MM.1S (cell line): ENCODE results near the gene WASF2.

ENCODE experiments used
- DNase-seq: peaks from one replicate; pipeline ENCODE4 v3.0.0-alpha.2; 2015
- H2AFZ ChIP-seq: fragments of 300-600 bp; sonication (generic); 2 replicates; pipeline ENCODE4 v1.6.0; 2016; ENCODE audit warnings: antibody characterized with exemption, low read length
- H3F3A ChIP-seq: fragments of 300-600 bp; sonication (generic); 2 replicates; pipeline ENCODE4 v1.6.1; 2016; ENCODE audit warnings: mild to moderate bottlenecking, antibody characterized with exemption, low read length, moderate library complexity, mixed read lengths; ENCODE audit not compliant: insufficient read depth
- H3K27ac ChIP-seq: fragments of 300-600 bp; sonication (generic); 2 replicates; pipeline ENCODE4 v1.5.1; 2016; ENCODE audit warnings: mild to moderate bottlenecking, low read length
- H3K27me3 ChIP-seq: fragments of 300-600 bp; sonication (generic); replicated peaks from 2 replicates; pipeline ENCODE4 v1.6.0; 2016; ENCODE audit warnings: low read length; ENCODE audit not compliant: insufficient read depth
- H3K36me3 ChIP-seq: fragments of 300-600 bp; sonication (generic); replicated peaks from 2 replicates; pipeline ENCODE4 v1.6.1; 2016; ENCODE audit warnings: mild to moderate bottlenecking, low read length, mixed read lengths; ENCODE audit not compliant: insufficient read depth
- H3K4me1 ChIP-seq: fragments of 300-600 bp; sonication (generic); 2 replicates; pipeline ENCODE4 v1.6.1; 2016; ENCODE audit warnings: low read length, mixed read lengths
- H3K4me2 ChIP-seq: fragments of 300-600 bp; sonication (generic); 2 replicates; pipeline ENCODE4 v1.6.0; 2016; ENCODE audit warnings: low read depth, low read length
- H3K4me3 ChIP-seq: fragments of 300-600 bp; sonication (generic); 2 replicates; pipeline ENCODE4 v1.5.1; 2016; ENCODE audit warnings: low read length, mixed read lengths
- H3K79me2 ChIP-seq: fragments of 300-600 bp; sonication (generic); 2 replicates; pipeline ENCODE4 v1.6.1; 2016; ENCODE audit warnings: mixed run types, low read length, mixed read lengths
- H3K9ac ChIP-seq: fragments of 300-600 bp; sonication (generic); 2 replicates; pipeline ENCODE4 v1.6.1; 2016; ENCODE audit warnings: low read length, mixed read lengths
- H3K9me2 ChIP-seq: fragments of 300-600 bp; sonication (generic); replicated peaks from 2 replicates; pipeline ENCODE4 v1.6.1; 2016; ENCODE audit warnings: mild to moderate bottlenecking, low read length, mixed read lengths; ENCODE audit not compliant: insufficient read depth
- H3K9me3 ChIP-seq: fragments of 300-600 bp; sonication (generic); replicated peaks from 2 replicates; pipeline ENCODE4 v1.6.1; 2016; ENCODE audit warnings: mild to moderate bottlenecking, low read length, mixed read lengths; ENCODE audit not compliant: insufficient read depth
- H4K20me1 ChIP-seq: fragments of 300-600 bp; sonication (generic); 2 replicates; pipeline ENCODE4 v1.6.1; 2016; ENCODE audit warnings: mild to moderate bottlenecking, low read length, moderate library complexity, mixed read lengths; ENCODE audit not compliant: insufficient read depth
- EZH2 ChIP-seq: fragments of 300-600 bp; sonication (generic); optimal IDR thresholded peaks from 2 replicates; pipeline ENCODE3; 2017; ENCODE audit warnings: low read depth, mild to moderate bottlenecking, antibody characterized with exemption, low read length, mixed read lengths
- EZH2phosphoT487 ChIP-seq: fragments of 300-600 bp; sonication (generic); IDR thresholded peaks from 2 replicates; pipeline ENCODE4 v1.6.1; 2018; ENCODE audit warnings: antibody characterized with exemption, low read length
- TF ChIP-seq, protein P1 (sequence below): fragments of 300-600 bp; sonication (generic); IDR thresholded peaks from 2 replicates; pipeline ENCODE4 v1.5.1; 2016; ENCODE audit warnings: antibody characterized with exemption, low read length, mixed read lengths

The WASF2 gene

DNA sequence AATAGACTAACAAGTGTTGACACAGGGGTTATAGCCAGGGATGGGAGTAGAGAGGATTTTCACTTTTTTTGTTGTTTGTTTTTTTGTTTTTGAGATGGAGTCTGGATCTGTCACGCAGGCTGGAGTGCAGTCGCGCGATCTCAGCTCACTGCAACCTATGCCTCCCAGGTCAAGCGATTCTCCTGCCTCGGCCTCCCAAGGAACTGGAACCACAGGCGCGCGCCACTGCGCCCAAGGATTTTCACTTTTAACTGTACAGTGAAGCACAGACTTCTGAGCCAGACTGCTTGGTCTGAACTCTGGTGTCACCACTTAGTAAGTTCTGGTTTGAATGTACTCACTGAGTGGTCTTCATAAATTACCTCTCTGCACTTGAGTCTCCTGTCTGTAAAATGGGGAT is 40.2 kb upstream of the WASF2 start:
- no peaks in the 10 kb centered on the region for H3K79me2 ChIP-seq

DNA sequence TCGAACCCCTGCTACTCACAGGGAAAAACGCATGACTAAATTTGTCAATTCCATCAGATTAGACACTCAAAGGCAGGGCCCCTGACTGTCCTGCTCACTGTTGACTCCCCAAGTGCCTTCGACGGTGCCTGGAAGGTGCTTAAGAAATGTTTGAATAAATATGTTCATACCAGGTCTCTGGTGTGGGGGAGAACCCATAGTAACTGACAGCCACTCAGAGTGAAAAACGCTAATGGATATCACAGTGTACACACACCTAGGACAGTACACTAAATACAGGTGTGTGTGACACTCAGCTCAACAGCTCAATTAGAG is 39.7 kb upstream of the WASF2 start:
- Histone ChIP-seq H3K9ac (no peak overlapping the region), H3K79me2 (no peaks in the 10 kb centered on the region)

More for the DNA sequence above, 40.2 kb upstream of the WASF2 start:
- TF ChIP-seq EZH2phosphoT487 (no peak), EZH2 (no peak)
- TF ChIP-seq, protein P1, sequence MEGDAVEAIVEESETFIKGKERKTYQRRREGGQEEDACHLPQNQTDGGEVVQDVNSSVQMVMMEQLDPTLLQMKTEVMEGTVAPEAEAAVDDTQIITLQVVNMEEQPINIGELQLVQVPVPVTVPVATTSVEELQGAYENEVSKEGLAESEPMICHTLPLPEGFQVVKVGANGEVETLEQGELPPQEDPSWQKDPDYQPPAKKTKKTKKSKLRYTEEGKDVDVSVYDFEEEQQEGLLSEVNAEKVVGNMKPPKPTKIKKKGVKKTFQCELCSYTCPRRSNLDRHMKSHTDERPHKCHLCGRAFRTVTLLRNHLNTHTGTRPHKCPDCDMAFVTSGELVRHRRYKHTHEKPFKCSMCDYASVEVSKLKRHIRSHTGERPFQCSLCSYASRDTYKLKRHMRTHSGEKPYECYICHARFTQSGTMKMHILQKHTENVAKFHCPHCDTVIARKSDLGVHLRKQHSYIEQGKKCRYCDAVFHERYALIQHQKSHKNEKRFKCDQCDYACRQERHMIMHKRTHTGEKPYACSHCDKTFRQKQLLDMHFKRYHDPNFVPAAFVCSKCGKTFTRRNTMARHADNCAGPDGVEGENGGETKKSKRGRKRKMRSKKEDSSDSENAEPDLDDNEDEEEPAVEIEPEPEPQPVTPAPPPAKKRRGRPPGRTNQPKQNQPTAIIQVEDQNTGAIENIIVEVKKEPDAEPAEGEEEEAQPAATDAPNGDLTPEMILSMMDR: no peak
- H3K27ac ChIP-seq: no peak overlapping the region
- no peak overlapping the region for H3K9ac ChIP-seq
- no peaks in the 10 kb centered on the region for H4K20me1 ChIP-seq
- no peak overlapping the region for H3K4me2 ChIP-seq
- H3K4me1 ChIP-seq: peaks cover 8% of the 10 kb centered on the region
- H3F3A ChIP-seq: no peaks in the 10 kb centered on the region
- no peaks in the 10 kb centered on the region for H3K9me3 ChIP-seq
- no peaks in the 10 kb centered on the region for H3K9me2 ChIP-seq
- H3K27me3 ChIP-seq: no peaks in the 10 kb centered on the region; the same call in 1 of the 2 replicates
- no peak overlapping the region for H3K4me3 ChIP-seq
- no peaks in the 10 kb centered on the region for H3K36me3 ChIP-seq
- no peak overlapping the region for H2AFZ ChIP-seq
- DNase-seq: no peak

DNA sequence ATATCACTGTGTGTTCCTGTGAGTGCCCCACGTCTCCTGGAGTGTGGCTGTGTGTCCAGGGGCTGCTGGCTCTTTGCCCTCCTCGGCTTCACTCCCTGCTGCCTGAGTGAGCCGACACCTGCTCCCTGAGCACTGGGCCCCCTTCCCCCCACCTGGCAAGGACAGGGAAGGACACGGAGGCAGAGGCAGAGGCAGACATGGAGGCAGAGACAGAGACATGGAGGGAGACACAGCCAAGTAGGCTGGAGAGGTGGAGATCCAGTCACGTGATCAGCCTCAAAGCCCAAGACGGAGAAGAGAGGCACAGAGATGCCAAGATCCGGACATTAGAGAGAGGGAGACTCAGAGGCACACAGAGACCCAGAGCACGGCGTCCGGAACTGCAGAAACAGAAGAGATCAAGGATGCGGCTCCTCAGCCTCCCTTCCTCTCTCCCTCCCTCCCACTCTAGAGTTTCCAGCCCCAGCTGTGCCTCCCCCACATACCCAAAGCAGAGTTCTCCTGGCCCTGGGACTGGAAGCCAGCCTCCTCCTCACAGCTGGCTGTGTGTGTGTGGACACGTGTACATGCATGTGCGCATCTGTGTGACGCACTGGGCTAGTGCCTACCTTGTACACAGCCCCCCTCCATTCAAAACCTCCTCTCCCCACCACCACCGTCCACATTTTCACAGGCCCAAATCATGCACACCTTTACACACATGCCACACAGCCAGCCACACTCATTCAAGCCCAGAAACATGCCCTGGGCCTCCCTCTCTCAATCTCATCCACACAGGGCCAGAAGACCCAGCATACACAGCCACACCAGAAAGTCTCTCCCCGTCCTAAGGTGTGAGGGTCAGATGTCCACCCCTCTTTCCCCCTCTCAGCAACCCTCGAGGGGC is 39.1 kb upstream of the WASF2 start:
- Histone ChIP-seq H3K4me3 (no peak overlapping the region), H3K27ac (no peak overlapping the region)

More for the DNA sequence above, 39.7 kb upstream of the WASF2 start:
- H4K20me1 ChIP-seq: no peaks in the 10 kb centered on the region
- no peak overlapping the region for H3K27ac ChIP-seq
- H3F3A ChIP-seq: no peaks in the 10 kb centered on the region
- TF ChIP-seq, protein P1: no peak
- no peak for TF ChIP-seq EZH2phosphoT487
- no peak for TF ChIP-seq EZH2
- no peak overlapping the region for H2AFZ ChIP-seq
- no peaks in the 10 kb centered on the region; the same call in 1 of the 2 replicates for H3K27me3 ChIP-seq
- H3K36me3 ChIP-seq: no peaks in the 10 kb centered on the region
- no peaks in the 10 kb centered on the region for H3K9me2 ChIP-seq
- H3K4me2 ChIP-seq: no peak overlapping the region
- DNase-seq: no peak
- H3K9me3 ChIP-seq: no peaks in the 10 kb centered on the region
- peaks cover 8% of the 10 kb centered on the region for H3K4me1 ChIP-seq
- H3K4me3 ChIP-seq: no peak overlapping the region

More for the DNA sequence above, 39.1 kb upstream of the WASF2 start:
- Histone ChIP-seq H3K27me3 (no peaks in the 10 kb centered on the region; the same call in 1 of the 2 replicates), H3K79me2 (no peaks in the 10 kb centered on the region), H3K4me1 (peaks cover 8% of the 10 kb centered on the region), H3F3A (no peaks in the 10 kb centered on the region), H2AFZ (no peak overlapping the region), H4K20me1 (no peaks in the 10 kb centered on the region), H3K36me3 (no peaks in the 10 kb centered on the region), H3K9ac (no peak overlapping the region), H3K4me2 (no peak overlapping the region), H3K9me2 (no peaks in the 10 kb centered on the region), H3K9me3 (no peaks in the 10 kb centered on the region)
- no peak for TF ChIP-seq EZH2phosphoT487
- TF ChIP-seq, protein P1: no peak
- no peak for TF ChIP-seq EZH2
- no peak for DNase-seq
